Frontal cortex (tissue), 4 donors: Measurements from ENCODE around the gene FAM135A. TPM values are rescaled to one million over a fixed set of nuclear protein-coding genes. Genes with fewer than 3 reads are reported as not detected.
A peak's percentile ranks its signal among the peaks of the same experiment; 100 is the strongest.

Experiments used
- DNase-seq, 2 donors: peaks; one replicate each; pipeline ENCODE4 v3.0.0; 2012; ENCODE audit warnings: low spot score in 2 of 2
- FAIRE-seq: peaks from 2 replicates; lab custom pipeline; 2012; peaks lifted over from hg19 to GRCh38; lab: Jason Lieb, UNC
- total RNA-seq: library from RNA; depleted of rRNA; stranded (reverse); fragments of >200 nt; gene quantifications from one replicate; pipeline ENCODE4 v1.2.3, GENCODE V29; 2014
- donor health status: control.
- donor health status: control.
- donor health status: control.

FAM135A gene
- total RNA-seq, result 151 TPM

DNA sequence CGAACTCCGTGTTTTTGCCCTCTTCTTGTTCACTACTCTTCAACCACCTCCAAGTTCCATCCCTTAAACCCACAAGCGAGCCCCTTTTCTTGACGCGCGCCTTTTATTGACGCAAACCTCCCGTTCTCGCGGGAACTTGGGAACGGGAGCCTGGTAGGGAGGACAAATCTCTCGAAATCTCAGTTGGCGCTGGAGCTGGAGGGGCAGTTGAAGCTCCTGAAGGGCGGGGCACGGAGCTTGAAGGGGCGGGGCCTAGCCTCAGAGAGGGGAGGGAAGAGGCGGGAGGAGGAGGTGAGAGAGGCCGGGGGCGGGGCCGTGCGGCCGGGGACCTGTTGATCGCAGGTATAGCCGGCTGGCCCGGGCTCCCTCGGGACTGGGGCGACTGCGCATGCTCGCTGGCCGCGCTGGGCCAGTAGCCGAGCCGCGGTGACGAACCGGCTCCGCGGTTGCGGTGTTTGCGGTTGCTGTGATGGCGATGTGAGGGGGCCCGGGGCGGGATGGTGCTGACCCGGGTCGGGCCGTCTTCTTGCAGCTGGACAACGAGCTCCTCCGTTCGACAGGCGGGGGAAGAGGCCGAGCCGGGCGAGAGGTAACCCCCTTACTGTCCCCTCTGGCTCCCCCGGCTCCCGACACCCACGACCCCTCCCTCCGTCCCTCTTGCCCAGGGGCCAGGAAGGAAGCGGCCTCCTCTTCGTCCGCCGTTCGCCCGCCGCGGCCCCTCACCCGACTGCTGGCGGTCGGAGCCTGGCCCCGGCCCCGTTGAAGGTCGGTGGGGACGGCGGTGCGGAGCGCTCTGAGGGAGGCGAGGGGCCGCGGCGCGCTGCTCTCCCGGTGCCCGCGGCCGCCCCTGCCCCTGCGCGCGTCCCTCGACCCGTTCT lies at the start of gene FAM135A:
TSS of gene FAM135A (plus strand) at position 395 of the 878 bp plus-strand sequence. CDS start 14,835 bp downstream, outside the sequence.
- no peak for FAIRE-seq
- DNase-seq, result peak; percentile 88 to 93

DNA sequence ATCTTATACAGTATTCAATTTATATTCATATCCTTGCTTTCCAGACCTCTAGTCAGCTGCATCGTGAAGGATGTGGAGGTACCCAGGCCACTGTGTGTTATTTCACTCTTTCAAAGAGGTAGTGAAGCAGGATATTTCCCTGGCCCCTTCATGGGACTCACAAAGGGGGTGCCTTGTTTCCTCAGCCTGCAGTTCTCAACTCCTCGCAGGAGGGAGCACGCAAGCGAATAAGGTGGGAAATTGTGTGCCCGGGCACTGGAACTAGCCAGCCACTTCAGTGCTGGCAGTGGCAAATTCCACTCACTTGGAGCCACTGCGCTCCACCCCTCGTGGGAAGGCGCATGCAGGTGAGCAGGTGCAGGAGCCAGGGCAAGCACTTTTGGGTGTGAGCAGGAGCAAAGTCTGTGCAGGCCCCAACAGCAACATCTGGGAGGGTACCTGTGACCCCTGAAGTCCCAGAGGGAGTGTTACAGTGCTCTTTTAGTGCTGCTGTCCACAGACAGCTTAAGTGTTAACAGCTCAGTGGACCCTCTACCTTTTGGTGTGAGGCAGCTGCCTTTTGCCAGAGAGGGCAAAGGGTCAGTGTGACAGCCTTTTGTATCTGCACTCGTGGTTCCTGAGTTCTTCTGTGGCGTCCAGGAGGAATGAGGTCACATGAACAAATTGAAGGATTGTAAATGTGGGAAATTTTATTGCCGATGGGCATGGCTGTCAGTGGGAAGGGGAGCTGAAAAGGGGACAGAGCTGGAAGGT lies 49.4 kb upstream of the FAM135A start:
- FAIRE-seq (no peak), DNase-seq (no peak)

DNA sequence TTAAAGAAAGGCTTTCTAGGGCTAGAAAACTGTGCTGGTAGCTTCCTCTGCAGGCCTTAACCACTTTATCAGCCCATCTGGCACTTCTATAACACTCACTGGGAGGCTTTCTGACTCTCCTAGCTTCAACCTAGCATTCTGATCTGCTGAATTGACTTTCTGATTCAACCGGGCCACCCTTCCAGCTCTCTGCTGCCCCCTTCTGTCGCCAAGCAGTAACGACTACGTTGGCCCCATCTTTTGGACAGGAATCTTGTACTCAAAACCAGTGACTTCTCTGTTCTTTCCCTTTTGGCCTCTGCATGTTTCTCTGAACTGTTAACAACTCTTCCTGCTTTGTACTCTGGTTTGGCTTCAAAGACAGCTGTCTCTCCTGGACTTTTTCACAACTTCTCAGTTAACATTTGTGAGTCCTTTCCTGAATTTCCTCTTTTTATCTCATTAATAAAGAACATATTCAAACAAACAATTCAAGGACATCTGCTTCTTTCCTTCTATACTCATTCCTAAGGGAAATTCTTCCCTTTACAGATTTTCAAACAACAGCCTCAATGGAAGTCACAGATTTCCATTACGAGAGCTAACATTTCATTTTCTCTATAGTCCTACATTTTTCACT lies 43.9 kb upstream of the FAM135A start:
- DNase-seq (peak; percentile 6 to 34), FAIRE-seq (no peak)

DNA sequence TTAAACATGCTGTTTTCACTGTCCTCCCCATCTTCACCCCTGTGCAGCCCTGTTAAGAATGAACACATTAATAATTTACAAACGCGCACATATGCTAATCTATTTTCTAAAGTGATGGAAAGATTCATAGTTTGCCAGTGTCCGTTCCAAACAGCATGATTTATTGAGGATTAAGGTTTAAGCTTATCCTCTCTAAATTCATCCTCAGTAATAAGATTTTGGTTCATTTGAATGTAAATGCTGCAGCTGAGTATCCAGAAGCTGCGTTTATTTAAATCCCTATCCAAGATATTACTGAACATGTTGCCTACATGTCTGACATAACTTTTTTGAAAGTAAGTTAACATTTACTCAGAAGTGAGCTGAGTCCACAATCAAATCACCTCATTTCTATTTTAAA lies 42.8 kb upstream of the FAM135A start:
- DNase-seq, result no peak
- FAIRE-seq, result no peak

DNA sequence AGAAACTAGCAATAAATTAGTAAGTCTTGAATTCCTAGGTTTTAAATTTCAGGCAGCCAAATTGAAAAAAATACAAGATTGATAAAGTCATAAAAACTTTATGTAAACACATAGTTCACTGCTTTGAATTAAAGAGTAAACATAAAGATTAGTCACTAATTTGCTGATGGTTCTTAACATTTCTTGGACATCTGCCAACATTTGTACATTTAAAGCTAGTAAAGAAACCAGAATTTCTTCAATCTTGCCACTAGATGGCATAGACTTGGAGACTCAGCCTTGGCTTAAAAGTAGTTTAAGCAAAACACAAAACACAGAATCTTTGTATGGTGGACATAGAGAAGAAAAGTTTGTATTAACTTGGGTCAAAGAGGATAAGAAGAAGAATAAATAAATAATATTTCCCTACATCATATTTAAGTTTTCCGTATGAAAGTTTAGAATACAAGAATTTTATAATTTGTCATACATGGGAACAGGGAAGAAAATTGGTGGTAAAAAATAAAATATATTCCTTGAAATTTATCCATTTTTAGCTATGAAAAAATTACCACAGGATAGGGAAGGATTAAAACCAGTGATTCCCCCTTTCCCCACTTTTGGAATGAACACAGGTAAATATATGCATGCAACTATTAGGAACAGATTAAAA lies 41.7 kb upstream of the FAM135A start:
- DNase-seq (peak; percentile 16 to 32), FAIRE-seq (peak; percentile 95)

DNA sequence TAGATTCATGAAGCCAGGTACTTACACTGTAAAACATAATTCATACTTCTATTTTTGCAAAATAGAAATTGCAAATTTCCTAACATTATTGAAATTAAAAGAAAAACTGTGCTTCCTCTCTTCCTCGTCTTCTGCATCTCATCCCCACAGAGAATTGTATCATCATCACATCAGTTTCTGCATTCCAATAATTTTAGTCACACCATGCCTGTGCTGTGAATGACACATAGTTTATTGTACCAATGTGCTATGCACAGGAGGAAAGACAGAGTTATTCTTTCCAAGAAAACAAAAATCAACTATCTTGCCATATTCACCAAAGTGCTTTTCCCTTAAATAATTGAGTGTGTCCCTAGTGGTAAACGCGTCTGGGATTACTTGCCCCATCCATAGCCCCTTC lies 38.1 kb upstream of the FAM135A start:
- no peak for DNase-seq
- no peak for FAIRE-seq

DNA sequence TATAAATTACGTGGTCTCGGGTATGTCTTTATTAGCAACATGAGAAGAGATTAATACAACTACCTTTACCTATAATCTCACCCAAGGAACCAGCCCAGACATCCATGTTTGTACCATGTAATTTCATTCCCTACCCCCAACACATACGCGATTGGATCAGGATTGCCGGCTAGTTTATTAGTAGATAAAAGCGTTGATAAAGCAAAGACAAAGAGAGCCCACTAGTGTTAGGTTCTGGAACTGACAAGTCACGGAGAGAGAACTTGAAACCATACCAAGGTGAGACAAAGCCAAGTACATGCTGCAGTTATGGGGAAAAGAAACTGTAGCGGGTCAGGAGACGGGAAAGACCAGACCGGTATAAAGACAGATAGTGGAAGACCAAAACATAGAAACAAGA lies 37.4 kb upstream of the FAM135A start:
- no peak for FAIRE-seq

DNA sequence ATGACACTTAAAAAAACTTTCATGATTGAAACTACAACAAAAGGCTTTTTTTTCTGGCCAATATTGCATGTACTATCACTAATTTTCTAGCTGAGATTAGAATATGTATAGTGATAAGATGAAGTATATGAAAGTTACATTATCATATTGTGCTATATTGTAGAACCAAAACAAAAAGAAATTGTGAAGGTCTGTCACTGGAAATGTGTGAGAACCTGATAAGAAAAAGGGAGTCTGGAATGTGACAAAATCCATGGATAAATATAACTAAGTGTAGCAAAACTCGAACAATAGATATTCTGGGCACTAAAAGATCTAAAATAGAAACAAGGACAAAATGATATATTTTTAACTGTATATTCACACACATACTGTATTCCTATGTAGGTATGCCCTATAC lies 36.7 kb upstream of the FAM135A start:
- FAIRE-seq, result no peak

More for the DNA sequence above, 37.4 kb upstream of the FAM135A start:
- no peak for DNase-seq

DNA sequence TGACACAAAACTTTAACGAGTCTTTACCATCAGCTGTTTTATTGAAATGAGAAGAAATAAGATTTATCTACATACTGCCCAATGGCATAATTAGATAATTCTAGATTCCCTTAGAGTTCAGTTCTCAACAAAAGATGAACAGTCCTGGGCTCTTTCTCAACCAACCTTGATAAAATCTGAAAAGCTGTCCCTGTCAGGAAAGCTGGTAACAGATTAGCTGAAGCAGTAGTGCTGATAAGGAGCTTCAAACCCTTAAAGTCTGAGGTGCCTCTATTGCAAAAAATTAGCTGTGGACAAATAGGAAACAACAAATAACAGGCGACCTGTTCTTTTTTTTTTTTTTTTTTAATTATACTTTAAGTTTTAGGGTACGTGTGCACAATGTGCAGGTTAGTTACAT lies 35.9 kb upstream of the FAM135A start:
- DNase-seq (no peak), FAIRE-seq (no peak)

More for the DNA sequence above, 36.7 kb upstream of the FAM135A start:
- no peak for DNase-seq

DNA sequence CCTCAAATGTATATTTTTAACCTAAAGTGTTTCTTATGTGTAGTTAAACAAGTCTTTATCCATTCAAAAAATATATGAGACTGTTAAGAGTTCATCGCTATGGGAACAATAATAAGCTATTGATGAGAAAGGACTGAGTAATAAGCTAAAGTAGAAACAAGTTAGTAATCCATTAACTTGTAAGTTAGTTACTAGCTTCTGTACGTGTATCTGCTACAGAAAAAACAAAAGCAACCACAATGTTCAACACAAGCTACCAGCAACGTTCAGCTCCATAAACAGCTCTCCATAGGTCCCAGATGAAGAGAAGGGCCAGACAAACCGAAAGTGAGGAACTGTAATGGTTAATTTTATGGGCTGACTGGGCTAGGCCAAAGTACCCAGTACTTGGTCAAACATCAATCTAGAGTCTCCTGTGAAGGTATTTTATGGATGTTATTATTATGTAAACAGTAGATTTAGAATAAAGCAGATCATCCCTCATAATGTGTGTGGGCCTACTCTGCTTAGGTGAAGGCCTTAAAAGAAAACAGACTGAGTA lies 33.8 kb upstream of the FAM135A start:
- DNase-seq (no peak), FAIRE-seq (no peak)

DNA sequence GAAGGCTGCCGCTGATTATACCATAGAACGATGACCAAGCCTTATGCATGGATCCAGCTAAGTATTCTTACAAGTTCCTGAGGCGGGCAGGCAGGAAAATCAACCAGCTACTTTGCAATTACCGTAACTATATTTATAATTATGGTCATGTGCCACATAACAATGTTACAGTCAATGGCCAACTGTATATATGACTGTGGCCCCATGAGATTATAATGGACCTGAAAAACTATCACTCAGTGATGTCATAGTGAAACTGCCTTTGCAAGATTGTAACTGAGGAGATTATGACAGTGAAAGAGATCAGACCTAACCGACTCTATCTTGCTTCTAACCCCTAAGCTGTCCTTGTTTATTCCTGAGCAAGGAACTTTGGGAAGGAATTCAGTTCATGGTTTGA lies 33.1 kb upstream of the FAM135A start:
- FAIRE-seq (no peak), DNase-seq (no peak)

DNA sequence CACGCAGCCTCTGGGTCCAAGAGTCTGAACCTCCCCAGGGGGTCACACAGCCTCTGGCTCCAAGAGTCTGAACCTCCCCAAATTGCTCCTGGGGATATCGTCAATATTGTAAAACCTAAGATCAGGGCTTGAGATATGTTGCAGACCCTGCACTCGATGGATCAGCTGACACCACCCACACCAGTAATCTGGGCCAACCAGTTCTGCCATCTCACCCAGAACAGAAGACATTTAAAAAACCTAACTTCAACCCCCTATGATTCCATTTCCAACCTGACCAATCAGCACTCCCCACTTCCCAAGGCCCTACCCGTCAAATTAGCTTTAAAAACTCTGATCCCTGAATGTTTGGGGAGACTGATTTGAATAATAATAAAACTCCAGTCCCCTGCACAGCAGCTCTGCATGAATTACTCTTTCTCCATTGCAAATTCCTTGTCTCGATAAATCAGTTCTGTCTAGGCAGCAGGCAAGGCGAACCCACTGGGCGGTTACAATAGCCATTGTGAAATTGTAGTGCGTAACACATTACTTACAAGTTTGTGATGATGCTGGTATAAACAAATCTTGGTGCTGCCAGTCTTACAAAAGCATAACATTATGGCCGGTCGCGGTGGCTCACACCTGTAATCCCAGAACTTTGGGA lies 32.4 kb upstream of the FAM135A start:
- FAIRE-seq (no peak), DNase-seq (no peak)

DNA sequence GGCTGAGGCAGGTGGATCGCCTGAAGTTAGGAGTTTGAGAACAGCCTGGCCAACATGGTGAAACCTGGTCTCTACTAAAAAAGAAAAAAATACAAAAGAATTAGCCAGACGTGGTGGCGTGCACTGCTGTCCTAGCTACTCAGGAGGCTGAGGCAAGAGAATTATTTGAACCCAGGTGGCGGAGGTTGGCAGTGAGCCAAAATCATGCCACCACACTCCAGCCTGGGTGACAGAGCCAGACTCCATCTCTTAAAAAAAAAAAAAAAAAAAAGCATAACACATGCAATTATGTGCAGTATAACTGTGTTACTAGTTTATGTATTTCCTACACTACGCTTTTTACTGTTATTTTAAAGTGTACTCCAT lies 31.9 kb upstream of the FAM135A start:
- no peak for DNase-seq
- FAIRE-seq, result no peak

DNA sequence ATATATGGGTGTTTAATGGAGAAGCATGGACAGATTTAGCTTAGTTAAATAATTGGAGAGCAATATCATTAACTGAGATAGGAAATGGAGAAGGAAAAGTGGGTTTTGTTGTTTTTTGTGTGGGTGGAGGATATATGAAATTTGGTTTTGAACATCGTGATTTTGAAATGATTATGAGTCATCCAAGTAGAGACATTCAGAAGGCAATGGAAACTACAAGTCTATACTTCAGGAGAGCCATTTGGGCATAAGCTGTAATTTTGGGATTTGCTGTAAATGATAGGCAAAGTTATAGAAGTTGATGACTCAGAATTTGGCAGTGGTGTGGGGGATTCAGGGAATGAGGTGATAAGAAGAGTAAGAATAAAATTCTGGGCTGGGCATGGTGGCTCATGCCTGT lies 27.4 kb upstream of the FAM135A start:
- DNase-seq, result no peak
- FAIRE-seq, result no peak

DNA sequence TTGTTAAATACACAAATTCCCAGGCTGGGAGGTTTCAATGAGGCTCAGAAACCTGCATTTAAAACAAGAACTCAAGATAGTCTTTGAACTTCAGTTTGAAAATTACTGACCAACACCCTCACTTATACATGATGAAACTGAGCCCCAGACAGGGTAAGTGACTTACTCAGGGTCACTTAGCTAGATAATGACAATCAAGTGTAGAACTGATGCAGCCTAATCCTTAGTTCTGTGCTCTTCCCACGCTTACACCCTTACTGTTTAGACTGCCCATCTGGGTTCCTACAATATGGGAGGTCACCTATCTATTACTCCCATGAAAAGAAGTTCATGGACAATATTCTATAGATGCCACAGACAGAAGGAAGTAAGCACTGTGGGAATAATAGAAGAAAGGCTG lies 24.5 kb upstream of the FAM135A start:
- DNase-seq, result no peak
- FAIRE-seq, result no peak

DNA sequence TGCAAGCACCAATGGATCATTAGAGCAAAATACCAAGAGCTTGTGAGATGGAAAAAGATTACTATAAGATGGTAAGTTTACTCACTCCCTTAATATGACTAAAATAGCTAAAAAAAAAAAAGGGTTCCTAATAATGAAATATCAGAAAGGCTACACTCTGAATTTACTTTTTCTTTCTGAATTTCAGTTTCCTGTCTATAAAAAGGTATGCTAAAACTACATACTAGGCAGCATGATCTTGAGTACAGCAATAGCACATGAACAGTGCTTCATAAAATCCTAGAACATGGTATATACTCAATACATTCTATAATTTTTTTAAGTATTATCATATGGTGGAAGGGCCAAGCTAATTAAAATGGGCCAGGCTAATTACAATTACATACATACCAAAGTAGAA lies 24.0 kb upstream of the FAM135A start:
- no peak for DNase-seq
- FAIRE-seq, result no peak

DNA sequence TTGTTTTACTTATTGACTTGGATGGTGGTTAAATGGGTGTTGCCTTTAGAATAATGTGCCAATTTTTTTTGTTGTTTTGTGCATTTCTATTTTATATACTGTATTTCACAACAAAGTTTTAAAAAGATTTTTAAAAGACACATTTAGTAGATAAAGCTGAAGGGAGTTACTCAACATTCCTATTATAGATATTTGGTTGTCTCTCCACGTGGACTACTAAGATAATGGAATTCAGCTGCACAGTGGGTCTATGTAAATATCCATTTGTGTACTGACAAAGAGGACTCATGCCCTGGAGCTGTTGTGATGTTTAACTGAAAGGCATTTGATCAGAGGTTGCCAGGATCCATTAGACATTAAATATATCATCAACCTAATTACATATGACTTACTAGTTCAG lies 23.2 kb upstream of the FAM135A start:
- FAIRE-seq, result no peak

DNA sequence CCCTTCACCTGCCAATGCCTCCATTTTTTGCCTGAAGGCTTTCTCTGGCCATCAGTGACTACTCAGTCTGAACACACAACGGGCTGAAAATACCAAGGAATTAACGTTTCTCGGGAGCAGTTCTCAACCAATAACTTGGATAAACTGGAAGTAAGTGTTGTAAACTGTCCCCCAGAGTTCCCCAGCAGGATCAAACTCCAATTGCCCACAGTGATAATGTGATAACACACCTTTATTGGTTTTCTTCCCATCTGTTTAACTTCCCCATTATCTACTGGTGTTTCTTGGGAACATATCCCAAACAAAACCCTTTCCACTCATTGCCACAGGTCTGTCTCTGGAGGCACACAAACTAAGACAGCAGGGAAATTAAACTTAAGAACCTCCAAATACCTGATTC lies 21.8 kb upstream of the FAM135A start:
- no peak for FAIRE-seq
- no peak for DNase-seq

More for the DNA sequence above, 23.2 kb upstream of the FAM135A start:
- no peak for DNase-seq

DNA sequence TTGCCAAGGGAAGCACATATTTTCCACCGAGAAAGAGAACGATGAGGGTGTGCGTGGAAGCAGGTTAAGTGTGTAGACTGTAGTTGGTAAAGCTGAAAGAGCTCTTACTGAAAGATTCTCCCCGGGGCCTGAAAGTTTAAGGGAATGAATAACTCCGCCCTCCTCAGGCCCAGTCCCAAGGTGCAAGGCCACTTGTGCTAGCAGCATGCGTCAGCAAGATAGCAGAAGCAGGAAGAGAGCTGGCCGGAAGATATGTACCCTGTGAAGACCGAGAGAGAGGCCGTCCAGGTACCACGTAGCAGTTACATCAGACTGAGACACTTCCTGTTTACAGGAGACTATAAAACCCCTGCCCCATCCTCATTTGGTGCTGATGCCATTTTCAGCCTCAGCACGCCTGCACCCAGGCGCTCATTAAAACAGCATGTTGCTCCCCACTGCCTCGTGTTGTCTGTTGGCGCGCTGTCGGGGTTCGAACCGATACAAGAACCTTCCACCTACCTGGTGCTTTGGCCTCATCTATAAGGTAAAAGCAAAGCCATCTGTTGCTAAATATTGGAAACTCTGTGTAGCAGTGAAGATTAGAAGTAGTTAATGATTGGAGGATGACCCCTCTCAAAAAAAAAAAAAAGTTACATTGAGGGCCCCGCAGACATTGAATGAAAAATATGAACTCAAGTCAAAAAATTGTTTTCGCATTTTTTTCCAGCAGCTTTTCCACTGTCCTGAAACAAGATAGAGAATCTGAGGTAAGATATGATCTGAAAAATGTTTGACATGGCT lies 18.6 kb upstream of the FAM135A start:
- FAIRE-seq, result no peak
- no peak for DNase-seq
